ENCODE results near the gene CSF2RB.

The CSF2RB gene

DNA sequence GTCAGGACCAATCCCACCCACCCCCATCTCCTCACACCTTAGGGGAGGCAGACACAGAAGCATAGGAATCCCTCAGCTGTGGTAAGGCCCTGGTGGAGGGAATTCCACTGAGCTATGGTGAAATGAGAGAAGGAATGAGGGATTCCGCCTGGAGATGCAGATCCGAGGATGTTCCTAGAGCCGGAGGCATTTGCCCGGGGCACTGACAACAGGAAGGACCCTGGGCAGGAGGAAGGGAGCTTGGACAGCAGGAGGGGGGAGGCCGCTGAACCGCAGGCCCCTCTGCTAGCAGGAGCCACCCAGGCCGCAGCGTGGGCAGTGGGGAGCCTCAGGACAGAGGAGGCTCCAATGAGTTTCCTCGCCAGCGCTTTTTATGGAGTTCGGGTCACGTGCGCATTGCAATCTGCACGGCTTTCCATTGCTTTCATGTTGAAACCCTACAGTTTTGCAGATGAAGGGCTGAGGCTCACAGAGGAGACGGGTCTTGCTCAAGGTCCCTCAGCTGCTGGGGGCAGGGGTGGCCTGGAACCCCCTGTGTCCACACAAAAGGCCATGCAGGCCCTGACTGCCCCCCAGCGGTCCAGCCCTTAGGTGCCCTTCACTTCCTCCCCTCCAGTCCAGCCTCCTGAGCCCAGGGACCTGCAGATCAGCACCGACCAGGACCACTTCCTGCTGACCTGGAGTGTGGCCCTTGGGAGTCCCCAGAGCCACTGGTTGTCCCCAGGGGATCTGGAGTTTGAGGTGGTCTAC is 15.5 kb downstream of the CSF2RB start:
- H3K4me3 ChIP-seq (replicated peaks in 1 of 2; ENCODE audit: low read depth in 2 of 2, low read length in 2 of 2): no peak overlapping the region
- TF ChIP-seq, protein P1, sequence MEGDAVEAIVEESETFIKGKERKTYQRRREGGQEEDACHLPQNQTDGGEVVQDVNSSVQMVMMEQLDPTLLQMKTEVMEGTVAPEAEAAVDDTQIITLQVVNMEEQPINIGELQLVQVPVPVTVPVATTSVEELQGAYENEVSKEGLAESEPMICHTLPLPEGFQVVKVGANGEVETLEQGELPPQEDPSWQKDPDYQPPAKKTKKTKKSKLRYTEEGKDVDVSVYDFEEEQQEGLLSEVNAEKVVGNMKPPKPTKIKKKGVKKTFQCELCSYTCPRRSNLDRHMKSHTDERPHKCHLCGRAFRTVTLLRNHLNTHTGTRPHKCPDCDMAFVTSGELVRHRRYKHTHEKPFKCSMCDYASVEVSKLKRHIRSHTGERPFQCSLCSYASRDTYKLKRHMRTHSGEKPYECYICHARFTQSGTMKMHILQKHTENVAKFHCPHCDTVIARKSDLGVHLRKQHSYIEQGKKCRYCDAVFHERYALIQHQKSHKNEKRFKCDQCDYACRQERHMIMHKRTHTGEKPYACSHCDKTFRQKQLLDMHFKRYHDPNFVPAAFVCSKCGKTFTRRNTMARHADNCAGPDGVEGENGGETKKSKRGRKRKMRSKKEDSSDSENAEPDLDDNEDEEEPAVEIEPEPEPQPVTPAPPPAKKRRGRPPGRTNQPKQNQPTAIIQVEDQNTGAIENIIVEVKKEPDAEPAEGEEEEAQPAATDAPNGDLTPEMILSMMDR (IDR thresholded peaks at IDR 0.05; ENCODE audit: low read depth, low read length): no peak
- DNase-seq (ENCODE audit: low read depth in 2 of 2): no peak

GRCh38 chr22:36929621-36930020 is 16.2 kb downstream of the CSF2RB start:
- DNase-seq (ENCODE audit: low read depth in 2 of 2): no peak
- TF ChIP-seq, protein P1 (IDR thresholded peaks at IDR 0.05; ENCODE audit: low read depth, low read length): no peak
- no peak overlapping the region for H3K4me3 ChIP-seq (replicated peaks in 1 of 2; ENCODE audit: low read depth in 2 of 2, low read length in 2 of 2)

GRCh38 chr22:36930041-36930935 is 16.9 kb downstream of the CSF2RB start:
- no peak overlapping the region for H3K4me3 ChIP-seq (replicated peaks in 1 of 2; ENCODE audit: low read depth in 2 of 2, low read length in 2 of 2)
- TF ChIP-seq, protein P1 (IDR thresholded peaks at IDR 0.05; ENCODE audit: low read depth, low read length): no peak
- no peak for DNase-seq (ENCODE audit: low read depth in 2 of 2)

- H3K4me3 ChIP-seq (replicated peaks in 1 of 2; ENCODE audit: low read depth in 2 of 2, low read length in 2 of 2): no peak overlapping the region
- no peak for DNase-seq (ENCODE audit: low read depth in 2 of 2)
- TF ChIP-seq, protein P1 (IDR thresholded peaks at IDR 0.05; ENCODE audit: low read depth, low read length): no peak
These were observed 18.0 kb downstream of the CSF2RB start for GRCh38 chr22:36931446-36931845.

- TF ChIP-seq, protein P1 (IDR thresholded peaks at IDR 0.05; ENCODE audit: low read depth, low read length): no peak
- DNase-seq (ENCODE audit: low read depth in 2 of 2): no peak
- H3K4me3 ChIP-seq (replicated peaks in 1 of 2; ENCODE audit: low read depth in 2 of 2, low read length in 2 of 2): no peak overlapping the region
These were observed 20.4 kb downstream of the CSF2RB start for GRCh38 chr22:36933629-36934417.
